Measurements from ENCODE around the gene GEMIN8. TPM values are rescaled to one million over a fixed set of nuclear protein-coding genes. Genes with fewer than 3 reads are reported as not detected.

Gene GEMIN8
- total and polyA plus RNA-seq, 2 of the 8 experiments (the other 6 are each of a cell fraction or from before 2014, with no cell fraction given), result 18.2 to 31.4 TPM

DNA sequence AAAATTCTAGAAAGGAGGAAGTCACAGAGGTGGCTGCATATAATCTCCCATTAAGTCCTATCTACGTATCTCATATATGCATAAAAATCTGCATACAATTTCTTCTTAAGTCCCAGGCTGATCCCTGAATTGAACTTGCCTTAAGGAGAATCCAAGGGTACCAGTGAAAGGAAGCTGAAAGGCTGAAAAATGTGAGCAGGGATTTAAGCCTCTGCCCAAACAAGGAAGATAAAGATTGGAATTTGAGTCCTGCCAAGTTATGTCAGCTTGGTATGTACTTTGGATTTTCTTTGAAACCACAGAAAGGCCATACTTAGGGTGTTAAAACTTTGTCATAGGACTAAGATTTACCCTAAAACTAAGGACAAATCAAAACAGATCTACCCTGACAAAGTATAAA is 26.5 kb upstream of the GEMIN8 start:
- Histone ChIP-seq H4K8ac (ENCODE audit: extremely low read depth, insufficient read depth, low read length) (no peak overlapping the region), H3K4me1 (replicated peaks in 1 of 4; ENCODE audit: control insufficient read depth in 3 of 4, insufficient read depth in 4 of 4, low read length in 3 of 4) (no peaks in the 10 kb centered on the region), H4K91ac (replicated peaks; ENCODE audit: insufficient read length, low read length) (no peak overlapping the region), H3K79me1 (ENCODE audit: low read depth, low read length) (no peaks in the 10 kb centered on the region), H3K23me2 (ENCODE audit: low read depth, low read length) (no peaks in the 10 kb centered on the region), H3K9me3 (ENCODE audit: insufficient read depth in 2 of 2, low read depth in 1 of 2, low read length in 1 of 2) (no peaks in the 10 kb centered on the region), H3K27me3 (replicated peaks in 1 of 4; ENCODE audit: control insufficient read depth in 3 of 4, extremely low read depth in 1 of 4, insufficient read depth in 3 of 4, low read length in 3 of 4) (no peaks in the 10 kb centered on the region), H2AFZ (ENCODE audit: low read length) (no peak overlapping the region), H2BK12ac (ENCODE audit: low read depth, low read length) (no peak overlapping the region), H2BK15ac (ENCODE audit: low read length) (no peak overlapping the region), H2BK20ac (ENCODE audit: low read length) (no peak overlapping the region), H3K36me3 (ENCODE audit: control insufficient read depth in 2 of 4, insufficient read depth in 4 of 4, low read length in 3 of 4) (no peaks in the 10 kb centered on the region), H4K5ac (ENCODE audit: insufficient read length, low read depth, low read length) (no peak overlapping the region), H3K4me2 (ENCODE audit: insufficient read depth in 1 of 2, low read depth in 2 of 2, low read length in 2 of 2) (no peak overlapping the region), H3K4me3 (ENCODE audit: extremely low read depth in 1 of 4, insufficient read depth in 2 of 4, low read depth in 3 of 4, low read length in 4 of 4) (no peak overlapping the region), H3K14ac (ENCODE audit: insufficient read length) (no peak overlapping the region), H2AK5ac (ENCODE audit: low read depth, low read length) (no peak overlapping the region), H3K79me2 (ENCODE audit: control insufficient read depth in 1 of 2, insufficient read depth in 2 of 2, low read length in 2 of 2) (no peaks in the 10 kb centered on the region), H3K56ac (replicated peaks; ENCODE audit: insufficient read length, low read depth, low read length) (no peak overlapping the region), H3K9ac (replicated peaks in 1 of 4; ENCODE audit: extremely low read depth in 1 of 4, low read depth in 3 of 4, low read length in 3 of 4) (no peak overlapping the region), H3K27ac (ENCODE audit: low read depth, low read length) (no peak overlapping the region), H3K4ac (replicated peaks; ENCODE audit: insufficient read length, low read depth, low read length) (no peak overlapping the region), H3K18ac (ENCODE audit: extremely low read depth, low read length) (no peak overlapping the region), H2BK120ac (replicated peaks; ENCODE audit: low read depth, low read length) (no peak overlapping the region), H2BK5ac (ENCODE audit: low read depth, low read length) (no peak overlapping the region), H4K20me1 (replicated peaks in 1 of 2; ENCODE audit: control insufficient read depth in 1 of 2, insufficient read depth in 2 of 2, low read length in 2 of 2) (no peaks in the 10 kb centered on the region), H3K23ac (ENCODE audit: insufficient read length) (no peak overlapping the region)
- peak; percentile 28 for FAIRE-seq
- POLR2A ChIA-PET (ENCODE audit: partially characterized antibody), result no interaction called here
- CTCF ChIA-PET (ENCODE audit: partially characterized antibody), result no interaction called here
- DNase-seq (ENCODE audit: low read depth in 1 of 2, low spot score in 2 of 2), result no peak
- 100% methylated on average over 1 of the region's 1 CpG; no CpG with 5 or more reads in 1 of the 2 experiments for WGBS, 2 experiments (ENCODE audit: extremely low coverage in 1 of 2, insufficient coverage in 1 of 2, insufficient read length in 1 of 2, insufficient replicate concordance in 2 of 2, low coverage in 1 of 2, low lambda C conversion rate in 2 of 2, missing lambda C conversion rate in 1 of 2)
- no peak for TF ChIP-seq CTBP2 (IDR thresholded peaks at IDR 0.05; ENCODE audit: borderline replicate concordance, insufficient read depth, insufficient read length, low read length)
- no peak for TF ChIP-seq POU5F1 (IDR thresholded peaks at IDR 0.05; ENCODE audit: low read depth, low read length)
- TF ChIP-seq SUZ12 (IDR thresholded peaks at IDR 0.05; ENCODE audit: low read length), result no peak
- TF ChIP-seq BACH1 (IDR thresholded peaks at IDR 0.05; ENCODE audit: low read length), result no peak
- no peak for TF ChIP-seq TBP (IDR thresholded peaks at IDR 0.05; ENCODE audit: low read depth, low read length)
- TF ChIP-seq TCF12 (IDR thresholded peaks at IDR 0.05; ENCODE audit: low read depth, low read length), result no peak
- TF ChIP-seq JUN (IDR thresholded peaks at IDR 0.05; ENCODE audit: low read depth, low read length), result no peak
- no peak for TF ChIP-seq KDM5A (IDR thresholded peaks at IDR 0.05; ENCODE audit: low read length)
- no peak for TF ChIP-seq SP2 (IDR thresholded peaks at IDR 0.05; ENCODE audit: low read length)

Data from H1 (cell line).